GM12878 (cell line): ENCODE measurements around the gene RBL2. TPM values are rescaled to one million over a fixed set of nuclear protein-coding genes. Genes with fewer than 3 reads are reported as not detected.
A peak's percentile ranks its signal among the peaks of the same experiment; 100 is the strongest.

Experiments
- CBX3 ChIP-seq: fragments of 200-600 bp; sonication (generic); IDR thresholded peaks from 2 replicates; pipeline ENCODE4 v1.6.1; 2016; ENCODE audit warnings: low read depth, borderline replicate concordance
- E2F4 ChIP-seq: IDR thresholded peaks from 2 replicates; pipeline ENCODE4 v1.6.1; 2012; ENCODE audit warnings: low read depth, low read length, improper control_type of control experiment
- EP300 ChIP-seq, 2 experiments: fragments of 150-350 bp in 1 of 2; IDR thresholded peaks; 2 replicates each; pipeline ENCODE4 v1.6.1; 2011 to 2012; ENCODE audit warnings: low read depth in 2 of 2, low read length in 2 of 2, borderline replicate concordance in 1 of 2, improper control_type of control experiment in 1 of 2, inconsistent platforms in 1 of 2; ENCODE audit not compliant: control insufficient read depth in 1 of 2
- ESRRA ChIP-seq: IDR thresholded peaks from 2 replicates; pipeline ENCODE4 v1.6.1; 2012; ENCODE audit warnings: mild to moderate bottlenecking, low read length, improper control_type of control experiment
- FOXM1 ChIP-seq: IDR thresholded peaks from 2 replicates; pipeline ENCODE4 v1.6.1; 2012; ENCODE audit warnings: low read depth, mild to moderate bottlenecking, inconsistent platforms, low read length, moderate library complexity
- GABPA ChIP-seq: IDR thresholded peaks from 2 replicates; pipeline ENCODE4 v1.6.1; 2014; ENCODE audit warnings: antibody characterized with exemption, low read depth, mild to moderate bottlenecking, inconsistent platforms
- GATAD2B ChIP-seq: fragments of 450-650 bp; conservative IDR thresholded peaks from 2 replicates; pipeline ENCODE4 v1.6.1; 2017; ENCODE audit warnings: low read depth, mild to moderate bottlenecking, moderate library complexity
- HDAC6 ChIP-seq: fragments of 200-600 bp; sonication (generic); IDR thresholded peaks from one replicate; pipeline ENCODE4 v1.8.0; 2017; ENCODE audit warnings: antibody characterized with exemption; ENCODE audit not compliant: unreplicated experiment
- IKZF2 ChIP-seq, 2 experiments: fragments of 450-650 bp; IDR thresholded peaks; 2 replicates each; pipeline ENCODE4 v1.6.1; 2017; ENCODE audit warnings: mild to moderate bottlenecking in 2 of 2, moderate library complexity in 2 of 2
- IRF4 ChIP-seq: IDR thresholded peaks from 2 replicates; pipeline ENCODE4 v1.6.1; 2011; ENCODE audit warnings: low read depth, low read length
- KDM1A ChIP-seq: fragments of 200-600 bp; sonication (generic); IDR thresholded peaks from 2 replicates; pipeline ENCODE4 v1.6.1; 2016; ENCODE audit warnings: borderline replicate concordance
- POU2F2 ChIP-seq: IDR thresholded peaks from 3 replicates; pipeline ENCODE4 v1.6.1; 2011; ENCODE audit warnings: low read depth, mild to moderate bottlenecking, low read length, borderline replicate concordance
- PRDM15 ChIP-seq: fragments of 450-650 bp; formaldehyde crosslinking; IDR thresholded peaks from 2 replicates; pipeline ENCODE4 v1.4.0; 2020; ENCODE audit warnings: mild to moderate bottlenecking, moderate library complexity
- RELA ChIP-seq: fragments of 450-650 bp; IDR thresholded peaks from 2 replicates; pipeline ENCODE4 v1.8.0; 2014; ENCODE audit warnings: borderline replicate concordance; ENCODE audit not compliant: partially characterized antibody
- REST ChIP-seq: IDR thresholded peaks from 2 replicates; pipeline ENCODE4 v1.6.1; 2012; ENCODE audit warnings: mild to moderate bottlenecking, low read depth, low read length
- SKIL ChIP-seq: fragments of 450-650 bp; IDR thresholded peaks from 2 replicates; pipeline ENCODE4 v1.6.1; 2017; ENCODE audit warnings: mild to moderate bottlenecking, low read depth, inconsistent platforms; ENCODE audit not compliant: poor library complexity, severe bottlenecking
- SMAD5 ChIP-seq: IDR thresholded peaks from 2 replicates; pipeline ENCODE4 v1.6.1; 2016; ENCODE audit warnings: antibody characterized with exemption, low read depth
- ZNF384 ChIP-seq: IDR thresholded peaks from 2 replicates; pipeline ENCODE4 v1.6.1; 2012; ENCODE audit warnings: low read depth, mild to moderate bottlenecking, low read length, improper control_type of control experiment, borderline replicate concordance
- ZSCAN29 ChIP-seq: fragments of 450-650 bp; IDR thresholded peaks from 2 replicates; pipeline ENCODE4 v1.6.1; 2017; ENCODE audit warnings: mild to moderate bottlenecking, moderate library complexity
- polyA plus RNA-seq, 11 experiments: library from polyadenylated mRNA; depleted of rRNA in 4 of 11; unstranded in 6 of 11; stranded (reverse) in 5 of 11; fragments of >200 nt; fragmentation: Nextera tagmentation in 4 of 11; fragmentation: Illumina TruSeq in 1 of 11; extraction: Ambion mirVana in 4 of 11; extraction: Trizol in 1 of 11; gene quantifications; 1 replicate in 1 of 11; 2 replicates in 10 of 11; pipeline versions ENCODE4 v1.2.1 to v1.2.3, GENCODE V29; 2011 to 2016; ENCODE audit warnings: inconsistent platforms in 2 of 11, missing spikeins in 2 of 11, low read depth in 1 of 11
- total RNA-seq, 4 experiments: library from RNA; depleted of rRNA in 3 of 4; stranded (reverse); fragments of >200 nt in 3 of 4; fragmentation: Illumina TruSeq in 1 of 4; extraction: Trizol in 1 of 4; gene quantifications; 2 replicates each; pipeline versions ENCODE4 v1.2.1 to v1.2.3, GENCODE V29; 2013 to 2021

RBL2 gene
- total and polyA plus RNA-seq, 10 of the 15 experiments (the other 5 are each of a cell fraction or from before 2014, with no cell fraction given), result 10.0 to 107 (median 39.0) TPM

- TF ChIP-seq PRDM15 (CRISPR knock-in tag) (no peak), REST (no peak), RELA (no peak), CBX3 (no peak), ESRRA (peak; percentile 99), EP300 (IDR thresholded peaks at IDR 0.05; ENCODE audit: borderline replicate concordance in 1 of 2, control insufficient read depth in 1 of 2, low read depth in 2 of 2, low read length in 2 of 2) (peak; percentile 88 to 90), GABPA (peak; percentile 40; the same call in 1 of the 2 replicates), KDM1A (no peak), SKIL (peak; percentile 69), ZNF384 (no peak), E2F4 (no peak), POU2F2 (peak; percentile 78; the same call in 1 of the 3 replicates), SMAD5 (no peak), ZSCAN29 (no peak), FOXM1 (peak; percentile 66; the same call in 1 of the 2 replicates), IKZF2 (IDR thresholded peaks at IDR 0.05) (peak; percentile 91 to 94), HDAC6 (no peak), IRF4 (peak; percentile 72), GATAD2B (0 out of 2 replicates have a peak, but pooled peaks have one; percentile 28)
Measured at GRCh38 chr16:53457670-53458069, 23.4 kb downstream of the RBL2 start (continued).
